Neural crest cell (in vitro differentiated cells): ENCODE measurements around the gene ABCC8. TPM values are rescaled to one million over a fixed set of nuclear protein-coding genes. Genes with fewer than 3 reads are reported as not detected.
A peak's percentile ranks its signal among the peaks of the same experiment; 100 is the strongest.

ENCODE experiments used
- DNase-seq: peaks from one replicate; pipeline ENCODE4 v3.0.0; 2021; ENCODE audit warnings: low read depth, mixed read lengths, low spot score
- H3K27ac Mint-ChIP-seq: one replicate; pipeline ENCODE4 v1.8.0; 2021; ENCODE audit warnings: mild to moderate bottlenecking, mixed read lengths; ENCODE audit not compliant: unreplicated experiment
- H3K27me3 Mint-ChIP-seq: 2 replicates; pipeline ENCODE4 v1.8.0; 2021; ENCODE audit warnings: low read depth, mild to moderate bottlenecking, mixed read lengths
- H3K36me3 Mint-ChIP-seq: 2 replicates; pipeline ENCODE4 v1.8.0; 2021; ENCODE audit warnings: low read depth, mild to moderate bottlenecking, mixed read lengths
- H3K4me1 Mint-ChIP-seq: 2 replicates; pipeline ENCODE4 v1.8.0; 2021; ENCODE audit warnings: mixed read lengths
- H3K4me3 Mint-ChIP-seq: one replicate; pipeline ENCODE4 v1.8.0; 2021; ENCODE audit warnings: mild to moderate bottlenecking, mixed read lengths
- H3K9me3 Mint-ChIP-seq: 2 replicates; pipeline ENCODE4 v1.8.0; 2021; ENCODE audit warnings: mixed read lengths
- CTCF ChIP-seq: fragments of 200-600 bp; sonication (generic); conservative IDR thresholded peaks from 2 replicates; pipeline ENCODE4 v1.5.0; 2021; ENCODE audit warnings: antibody characterized with exemption, mild to moderate bottlenecking
- total RNA-seq: library from RNA; stranded (reverse); gene quantifications from 2 replicates; pipeline ENCODE4 v1.2.1, GENCODE V29; 2021

Gene ABCC8
- total RNA-seq, 1 donor from 2014 or later: 6.1 TPM

GRCh38 chr11:17489751-17490150 lies 13.1 kb upstream of the ABCC8 start:
- no peaks in the 10 kb centered on the region for H3K4me1 Mint-ChIP-seq
- H3K36me3 Mint-ChIP-seq: no peaks in the 10 kb centered on the region
- no peak overlapping the region for H3K27ac Mint-ChIP-seq
- DNase-seq: no peak
- peaks cover 6% of the 10 kb centered on the region for H3K27me3 Mint-ChIP-seq
- no peaks in the 10 kb centered on the region for H3K9me3 Mint-ChIP-seq
- no peak overlapping the region for H3K4me3 Mint-ChIP-seq
- TF ChIP-seq CTCF: no peak

- Mint-ChIP-seq H3K9me3 (peaks cover under 1% of the 10 kb centered on the region), H3K4me3 (no peak overlapping the region), H3K4me1 (no peaks in the 10 kb centered on the region), H3K36me3 (no peaks in the 10 kb centered on the region), H3K27ac (no peak overlapping the region), H3K27me3 (peaks cover 9% of the 10 kb centered on the region)
- DNase-seq: no peak
- TF ChIP-seq CTCF: no peak
These were observed 11.9 kb upstream of the ABCC8 start for GRCh38 chr11:17488563-17488962.

GRCh38 chr11:17486646-17487045 lies 10.0 kb upstream of the ABCC8 start:
- no peak for TF ChIP-seq CTCF
- peaks cover 9% of the 10 kb centered on the region for H3K27me3 Mint-ChIP-seq
- no peak overlapping the region for H3K27ac Mint-ChIP-seq
- peaks cover 3% of the 10 kb centered on the region for H3K9me3 Mint-ChIP-seq
- H3K36me3 Mint-ChIP-seq: no peaks in the 10 kb centered on the region
- H3K4me3 Mint-ChIP-seq: no peak overlapping the region
- no peaks in the 10 kb centered on the region for H3K4me1 Mint-ChIP-seq
- no peak for DNase-seq

GRCh38 chr11:17483505-17483904 lies 6.9 kb upstream of the ABCC8 start:
- DNase-seq: no peak
- Mint-ChIP-seq H3K27me3 (peaks cover 14% of the 10 kb centered on the region), H3K9me3 (peaks cover 3% of the 10 kb centered on the region), H3K27ac (no peak overlapping the region), H3K4me3 (no peak overlapping the region), H3K36me3 (no peaks in the 10 kb centered on the region), H3K4me1 (peaks cover 14% of the 10 kb centered on the region)
- TF ChIP-seq CTCF: no peak

GRCh38 chr11:17481905-17482304 lies 5.3 kb upstream of the ABCC8 start:
- TF ChIP-seq CTCF: no peak
- no peak overlapping the region for H3K4me3 Mint-ChIP-seq

More at GRCh38 chr11:17481905-17482304, 5.3 kb upstream of the ABCC8 start:
- H3K4me1 Mint-ChIP-seq: peaks cover 24% of the 10 kb centered on the region
- H3K27ac Mint-ChIP-seq: peak overlapping the region; percentile 12
- peaks cover 29% of the 10 kb centered on the region for H3K27me3 Mint-ChIP-seq
- H3K9me3 Mint-ChIP-seq: peaks cover 3% of the 10 kb centered on the region
- H3K36me3 Mint-ChIP-seq: no peaks in the 10 kb centered on the region
- no peak for DNase-seq
